Breast epithelium (tissue), 4 donors: ENCODE measurements around the gene ADAM11. TPM values are rescaled to one million over a fixed set of nuclear protein-coding genes. Genes with fewer than 3 reads are reported as not detected.

ENCODE experiments used
- DNase-seq, 2 donors: peaks; one replicate each; pipeline ENCODE4 v3.0.0-alpha.2; 2019; ENCODE audit warnings: low spot score in 2 of 2
- H3K27ac ChIP-seq, 2 donors: fragments of 200-600 bp; sonication (generic) in 1 of 2; one replicate each; pipeline ENCODE4 v1.5.1; 2016 to 2019; ENCODE audit warnings: mild to moderate bottlenecking in 1 of 2
- H3K27me3 ChIP-seq, 2 donors: fragments of 200-600 bp; sonication (generic) in 1 of 2; one replicate each; pipeline versions ENCODE4 v1.5.1 to v1.6.0; 2017 to 2019; ENCODE audit warnings: control low read depth in 1 of 2, mild to moderate bottlenecking in 1 of 2
- H3K36me3 ChIP-seq: fragments of 200-600 bp; one replicate; pipeline ENCODE4 v1.5.1; 2019
- H3K4me1 ChIP-seq, 2 donors: fragments of 200-600 bp; sonication (generic); one replicate each; pipeline ENCODE4 v1.5.1; 2016 to 2019; ENCODE audit warnings: control low read depth in 1 of 2
- H3K4me3 ChIP-seq, 3 donors: fragments of 200-600 bp; sonication (generic); 1 replicate in 2 of 3; 2 replicates in 1 of 3; pipeline ENCODE4 v1.5.1; 2016 to 2019; ENCODE audit warnings: mild to moderate bottlenecking in 3 of 3, moderate library complexity in 2 of 3
- H3K9me3 ChIP-seq, 2 donors: fragments of 200-600 bp; sonication (generic) in 1 of 2; one replicate each; pipeline ENCODE4 v1.5.1; 2016 to 2019; ENCODE audit warnings: control low read depth in 1 of 2
- CTCF ChIP-seq, 3 donors: fragments of 450-650 bp; IDR thresholded peaks; one replicate each; pipeline ENCODE4 v1.5.1; 2016 to 2017; ENCODE audit warnings: antibody characterized with exemption in 3 of 3, mild to moderate bottlenecking in 3 of 3, moderate library complexity in 3 of 3
- POLR2A ChIP-seq: fragments of 450-650 bp; IDR thresholded peaks from one replicate; pipeline ENCODE4 v1.6.1; 2016; ENCODE audit warnings: antibody characterized with exemption, mild to moderate bottlenecking, moderate library complexity
- POLR2AphosphoS5 ChIP-seq, 3 donors: sonication (generic); formaldehyde crosslinking; IDR thresholded peaks; one replicate each; pipeline ENCODE4 v1.6.1; 2017; ENCODE audit warnings: antibody characterized with exemption in 3 of 3
- intact Hi-C: fragments of 100-400 bp; cut with DNase I; formaldehyde crosslinking; loops from one replicate; pipeline ENCODE4 v1.15.1; 2023; ENCODE audit warnings: low total_unique reads
- total RNA-seq, 3 donors: library from RNA; depleted of rRNA; stranded (reverse); fragments of >200 nt; gene quantifications; one replicate each; pipeline ENCODE4 v1.1.0, GENCODE V29; 2016

Gene ADAM11
- total RNA-seq, 3 donors from 2014 or later: 1.0 to 1.4 (median 1.3) TPM

DNA sequence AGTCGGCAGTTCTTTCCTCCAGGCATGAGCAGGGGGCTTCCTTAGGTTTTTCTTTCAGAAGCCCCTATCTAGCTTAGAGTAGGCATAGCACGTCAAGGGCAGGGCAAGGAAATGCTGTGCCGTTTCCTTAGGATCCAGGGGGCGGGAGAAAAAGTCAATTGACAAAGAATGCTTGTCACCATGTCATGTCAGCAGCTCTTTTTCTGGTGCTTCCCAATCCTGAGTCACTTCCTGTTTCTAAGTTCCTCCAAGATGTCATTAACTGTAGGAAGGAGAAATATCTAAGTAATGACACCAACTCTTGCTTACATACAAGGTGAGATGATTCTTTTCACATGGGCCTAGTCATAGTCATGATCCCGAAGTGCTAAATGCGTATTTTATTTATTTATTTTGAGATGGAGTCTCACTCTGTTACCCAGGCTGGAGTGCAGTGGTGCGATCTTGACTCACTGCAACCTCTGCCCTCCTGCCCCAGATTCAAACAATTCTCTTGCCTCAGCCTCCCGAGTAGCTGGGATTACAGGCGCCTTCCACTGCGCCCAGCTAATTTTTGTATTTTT, 36.1 kb downstream of the ADAM11 start:
- no peaks in the 10 kb centered on the region for H3K36me3 ChIP-seq
- no peak for DNase-seq
- H3K9me3 ChIP-seq: no peaks in the 10 kb centered on the region
- intact Hi-C loops: no loop called here
- TF ChIP-seq CTCF (IDR thresholded peaks at IDR 0.05) (no peak), POLR2AphosphoS5 (IDR thresholded peaks at IDR 0.05) (no peak), POLR2A (no peak)
- no peak overlapping the region for H3K4me3 ChIP-seq
- peak overlapping the region in 1 of 2 donors; percentile 35 for H3K27ac ChIP-seq
- no peaks in the 10 kb centered on the region for H3K27me3 ChIP-seq
- H3K4me1 ChIP-seq: no peaks in the 10 kb centered on the region

DNA sequence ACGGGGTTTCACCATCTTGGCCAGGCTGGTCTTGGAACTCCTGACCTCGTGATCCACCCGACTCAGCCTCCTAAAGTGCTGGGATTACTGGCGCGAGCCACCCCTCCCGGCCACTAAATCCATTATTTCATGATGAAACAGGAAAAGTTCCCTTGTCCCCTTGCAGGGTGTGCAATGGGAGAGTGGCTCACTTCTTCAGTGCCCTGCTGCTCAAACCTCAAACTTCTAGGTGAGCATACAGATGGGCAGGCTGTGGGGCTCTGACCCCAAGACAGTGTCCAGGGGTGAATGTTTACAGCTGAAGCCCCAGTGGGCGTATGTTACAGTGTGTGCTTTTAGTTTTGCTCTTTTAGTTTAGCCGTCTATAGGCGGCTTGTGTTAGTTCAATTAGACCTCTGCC, 36.6 kb downstream of the ADAM11 start:
- H3K27me3 ChIP-seq: no peaks in the 10 kb centered on the region
- H3K36me3 ChIP-seq: no peaks in the 10 kb centered on the region
- DNase-seq: no peak
- H3K4me3 ChIP-seq: no peak overlapping the region
- H3K4me1 ChIP-seq: no peaks in the 10 kb centered on the region
- no peaks in the 10 kb centered on the region for H3K9me3 ChIP-seq
- H3K27ac ChIP-seq: peak overlapping the region in 1 of 2 donors; percentile 38
- TF ChIP-seq POLR2A (no peak), POLR2AphosphoS5 (IDR thresholded peaks at IDR 0.05) (no peak), CTCF (IDR thresholded peaks at IDR 0.05) (no peak)
- intact Hi-C loops: no loop called here

GRCh38 chr17:44795928-44796327, 37.1 kb downstream of the ADAM11 start:
- no peaks in the 10 kb centered on the region for H3K9me3 ChIP-seq
- no peak for TF ChIP-seq CTCF (IDR thresholded peaks at IDR 0.05)
- TF ChIP-seq POLR2AphosphoS5 (IDR thresholded peaks at IDR 0.05): no peak
- no peak for TF ChIP-seq POLR2A
- H3K27me3 ChIP-seq: no peaks in the 10 kb centered on the region
- H3K4me1 ChIP-seq: no peaks in the 10 kb centered on the region
- intact Hi-C loops: no loop called here
- H3K27ac ChIP-seq: peak overlapping the region in 1 of 2 donors; percentile 38
- DNase-seq: no peak
- H3K36me3 ChIP-seq: no peaks in the 10 kb centered on the region
- no peak overlapping the region for H3K4me3 ChIP-seq

DNA sequence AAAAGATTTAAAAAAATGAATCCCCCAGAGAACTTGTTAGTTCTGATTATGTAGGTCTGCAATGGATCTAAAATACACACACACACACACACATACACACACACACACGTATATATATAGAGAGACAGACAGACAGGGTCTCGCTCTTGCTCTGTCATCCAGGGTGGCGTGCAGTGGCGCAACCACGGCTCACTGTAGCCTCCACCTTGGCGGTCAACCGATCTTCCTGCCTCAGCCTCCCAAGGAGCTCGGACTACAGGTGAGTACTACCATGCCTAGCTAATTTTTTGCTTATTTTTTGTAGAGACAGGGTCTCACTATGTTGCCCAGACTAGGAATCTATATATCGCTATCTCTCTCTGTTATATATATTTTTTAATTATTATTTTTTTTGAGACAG, 37.9 kb downstream of the ADAM11 start:
- intact Hi-C loops: no loop called here
- H3K27ac ChIP-seq: no peak overlapping the region
- no peak for DNase-seq
- H3K9me3 ChIP-seq: no peaks in the 10 kb centered on the region
- H3K27me3 ChIP-seq: no peaks in the 10 kb centered on the region
- H3K4me1 ChIP-seq: no peaks in the 10 kb centered on the region
- H3K36me3 ChIP-seq: no peaks in the 10 kb centered on the region
- peak overlapping the region in 1 of 3 donors; percentile 10 for H3K4me3 ChIP-seq
- TF ChIP-seq CTCF (IDR thresholded peaks at IDR 0.05) (no peak), POLR2A (no peak), POLR2AphosphoS5 (IDR thresholded peaks at IDR 0.05) (no peak)

DNA sequence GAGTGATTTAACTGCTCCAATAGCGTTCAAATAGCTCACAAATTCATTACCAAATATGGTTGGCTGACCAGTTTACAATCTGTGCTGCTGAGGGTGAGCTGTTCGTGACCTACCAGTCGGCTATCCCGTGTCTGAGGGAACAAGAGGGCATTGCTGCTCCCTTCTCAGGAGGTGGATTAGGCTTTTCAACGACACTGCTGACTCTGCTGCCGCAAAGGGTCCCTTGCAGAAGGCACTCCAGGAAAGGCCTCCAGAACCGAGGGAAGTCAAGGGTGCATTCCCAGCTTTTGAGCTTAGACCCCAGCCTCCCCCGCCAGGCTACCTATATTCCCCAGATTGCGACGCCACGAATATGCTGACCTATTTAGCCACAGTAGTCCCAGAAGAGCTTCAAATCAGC, 39.0 kb downstream of the ADAM11 start:
- Histone ChIP-seq H3K4me1 (no peaks in the 10 kb centered on the region), H3K4me3 (no peak overlapping the region), H3K36me3 (no peaks in the 10 kb centered on the region), H3K27ac (no peak overlapping the region), H3K9me3 (no peaks in the 10 kb centered on the region), H3K27me3 (no peaks in the 10 kb centered on the region)
- intact Hi-C loops: no loop called here
- no peak for DNase-seq
- no peak for TF ChIP-seq POLR2A
- TF ChIP-seq CTCF (IDR thresholded peaks at IDR 0.05): no peak
- no peak for TF ChIP-seq POLR2AphosphoS5 (IDR thresholded peaks at IDR 0.05)
